H1 (cell line): ENCODE data around the gene ARL10. TPM values are rescaled to one million over a fixed set of nuclear protein-coding genes. Genes with fewer than 3 reads are reported as not detected.

Source experiments
- CBX5 ChIP-seq: fragments of 300-800, 300-1000 bp; sonication (generic); IDR thresholded peaks from 2 replicates; pipeline ENCODE4 v1.7.1; 2016; ENCODE audit warnings: antibody characterized with exemption, low read length, low read depth
- HDAC6 ChIP-seq: IDR thresholded peaks from one replicate; pipeline ENCODE4 v1.7.1; 2012; ENCODE audit warnings: low read depth, mild to moderate bottlenecking, inconsistent platforms, low read length, moderate library complexity
- RAD21 ChIP-seq, 2 experiments: IDR thresholded peaks in 1 of 2; conservative IDR thresholded peaks in 1 of 2; 2 replicates each; pipeline ENCODE4 v1.6.1; 2011; ENCODE audit warnings: low read depth in 2 of 2, low read length in 2 of 2, improper control_type of control experiment in 1 of 2, inconsistent platforms in 1 of 2, mild to moderate bottlenecking in 1 of 2, moderate library complexity in 1 of 2
- RXRA ChIP-seq: IDR thresholded peaks from 2 replicates; pipeline ENCODE4 v1.6.1; 2011; ENCODE audit warnings: low read depth, mild to moderate bottlenecking, low read length, moderate library complexity; ENCODE audit not compliant: insufficient read depth
- SUZ12 ChIP-seq: fragments of 200-600 bp; sonication (generic); IDR thresholded peaks from 2 replicates; pipeline ENCODE4 v1.6.1; 2012; ENCODE audit warnings: mild to moderate bottlenecking, inconsistent platforms, low read length, moderate library complexity, mixed read lengths
- TCF12 ChIP-seq: IDR thresholded peaks from 2 replicates; pipeline ENCODE4 v1.6.1; 2011; ENCODE audit warnings: low read depth, mild to moderate bottlenecking, low read length
- polyA plus RNA-seq, 7 experiments: library from polyadenylated mRNA; depleted of rRNA in 3 of 7; stranded (reverse) in 5 of 7; unstranded in 2 of 7; fragments of >200 nt in 5 of 7; fragments of 200-250 nt in 2 of 7; gene quantifications; 1 replicate in 5 of 7; 2 replicates in 1 of 7; 4 replicates in 1 of 7; pipeline versions ENCODE4 v1.2.1 to v1.2.3, GENCODE V29; 2011 to 2013; ENCODE audit warnings: missing spikeins in 2 of 7, mixed read lengths in 2 of 7
- total RNA-seq: library from RNA; stranded (reverse); fragmentation: NEBNext Ultra II Directional; extraction: Animal tissue kit (Norgen Biotek cat#: 25700); gene quantifications from 2 replicates; pipeline ENCODE4 v1.2.1, GENCODE V29; 2021
- TF ChIP-seq, protein P1 (sequence below): IDR thresholded peaks from 2 replicates; pipeline ENCODE4 v1.6.1; 2012; ENCODE audit warnings: inconsistent platforms

Gene ARL10
- total and polyA plus RNA-seq, 2 of the 8 experiments (the other 6 are each of a cell fraction or from before 2014, with no cell fraction given), result 3.1 to 7.4 TPM

DNA sequence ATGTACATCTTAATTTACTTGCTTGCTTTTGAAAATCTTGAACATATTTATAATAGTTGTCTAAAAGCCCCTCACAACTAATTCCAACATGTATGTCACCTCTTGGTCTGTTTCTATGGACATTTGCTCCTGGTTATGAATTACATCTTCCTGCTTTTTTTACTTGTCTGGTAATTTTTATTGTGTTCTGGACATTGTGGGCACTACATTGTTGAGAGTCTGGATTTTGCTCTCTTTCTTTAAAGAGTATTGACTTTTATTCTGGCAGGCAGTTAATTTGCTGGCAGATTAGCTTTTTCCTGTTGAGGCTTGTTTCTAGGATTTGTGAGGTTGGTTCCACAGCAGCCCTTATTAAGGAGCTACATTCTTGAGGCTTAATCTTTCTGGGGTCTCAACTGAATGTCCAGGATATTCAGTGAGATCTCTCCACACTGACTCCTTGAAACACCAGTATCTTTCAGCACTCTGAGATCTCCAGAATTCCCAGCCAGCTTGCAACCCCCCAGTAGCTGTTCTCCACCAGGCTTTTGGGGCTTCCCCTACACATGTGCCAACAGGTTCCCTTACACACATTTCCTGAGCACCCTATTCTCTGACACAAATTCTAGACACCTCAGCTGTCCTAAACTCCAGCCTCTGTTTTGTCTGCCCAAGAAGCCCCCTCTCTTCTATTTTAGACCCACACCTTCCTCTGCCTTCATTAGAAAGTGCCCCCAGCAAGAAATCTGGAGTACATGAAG, 31.1 kb upstream of the ARL10 start (continued):
- TF ChIP-seq HDAC6 (no peak), CBX5 (no peak), SUZ12 (no peak), RAD21 (IDR thresholded peaks at IDR 0.05 in 1 of 2, conservative IDR thresholded peaks at IDR 0.05 in 1 of 2; ENCODE audit: low read depth in 2 of 2, low read length in 2 of 2) (no peak), TCF12 (no peak), RXRA (no peak)
- TF ChIP-seq, protein P1, sequence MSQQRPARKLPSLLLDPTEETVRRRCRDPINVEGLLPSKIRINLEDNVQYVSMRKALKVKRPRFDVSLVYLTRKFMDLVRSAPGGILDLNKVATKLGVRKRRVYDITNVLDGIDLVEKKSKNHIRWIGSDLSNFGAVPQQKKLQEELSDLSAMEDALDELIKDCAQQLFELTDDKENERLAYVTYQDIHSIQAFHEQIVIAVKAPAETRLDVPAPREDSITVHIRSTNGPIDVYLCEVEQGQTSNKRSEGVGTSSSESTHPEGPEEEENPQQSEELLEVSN, result no peak
- TF ChIP-seq, all 59 proteins: peak for 0
